Activated T-cell treated with anti-CD3 and anti-CD28 coated beads for 4 hours (primary cell): Measurements from ENCODE around the gene SIL1.

Experiments used
- DNase-seq: peaks from one replicate; pipeline ENCODE4 v3.0.0-alpha.2; 2020

The SIL1 gene

GRCh38 chr5:138972836-138973235 is 225.3 kb downstream of the SIL1 start:
- DNase-seq: no peak

GRCh38 chr5:138972230-138972629 is 225.9 kb downstream of the SIL1 start:
- DNase-seq: no peak

GRCh38 chr5:138969323-138970002 is 228.7 kb downstream of the SIL1 start:
- DNase-seq: no peak

GRCh38 chr5:138968601-138969000 is 229.6 kb downstream of the SIL1 start:
- DNase-seq: no peak

GRCh38 chr5:138967791-138968448 is 230.2 kb downstream of the SIL1 start:
- DNase-seq: no peak

- DNase-seq: no peak
Observed at GRCh38 chr5:138966236-138966985, 231.8 kb downstream of the SIL1 start.

- no peak for DNase-seq
Observed at GRCh38 chr5:138965626-138966025, 232.5 kb downstream of the SIL1 start.

GRCh38 chr5:138964647-138965201 is 233.4 kb downstream of the SIL1 start:
- DNase-seq: no peak

- no peak for DNase-seq
Observed at GRCh38 chr5:138963763-138964371, 234.3 kb downstream of the SIL1 start.

GRCh38 chr5:138962614-138963370 is 235.4 kb downstream of the SIL1 start:
- DNase-seq: no peak

- DNase-seq: no peak
Observed at GRCh38 chr5:138961729-138962128, 236.4 kb downstream of the SIL1 start.

GRCh38 chr5:138961221-138961620 is 236.9 kb downstream of the SIL1 start:
- DNase-seq: no peak

GRCh38 chr5:138960145-138960692 is 237.9 kb downstream of the SIL1 start:
- DNase-seq: no peak

- DNase-seq: no peak
Observed at GRCh38 chr5:138956801-138957200, 241.4 kb downstream of the SIL1 start.

- no peak for DNase-seq
Observed at GRCh38 chr5:138955671-138956295, 242.4 kb downstream of the SIL1 start.

- DNase-seq: no peak
Observed at GRCh38 chr5:138955013-138955660, 243.0 kb downstream of the SIL1 start.

GRCh38 chr5:138954257-138955012 is 243.7 kb downstream of the SIL1 start:
- no peak for DNase-seq

GRCh38 chr5:138953387-138954256 is 244.5 kb downstream of the SIL1 start:
- no peak for DNase-seq

GRCh38 chr5:138952962-138953361 is 245.2 kb downstream of the SIL1 start:
- DNase-seq: no peak
